ENCODE measurements around the gene DSTYK.

DNA sequence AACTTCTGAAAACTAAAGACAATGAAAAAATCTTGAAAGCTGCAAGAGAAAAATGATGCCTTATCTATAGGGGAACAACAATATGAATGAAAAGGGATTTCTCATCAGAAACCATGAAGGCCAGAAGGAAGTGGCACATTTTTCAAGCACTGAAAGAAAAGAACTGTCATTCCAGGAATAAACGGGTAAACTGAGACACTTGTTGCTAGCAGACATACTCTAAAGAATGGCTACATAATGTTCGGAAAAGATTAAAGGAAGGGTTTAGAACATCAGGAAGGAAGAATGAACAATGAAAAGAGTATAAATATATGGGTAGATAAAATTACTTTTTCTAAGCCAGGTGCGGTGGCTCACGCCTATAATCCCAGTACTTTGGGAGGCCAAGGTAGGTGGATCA lies 104.2 kb downstream of the DSTYK start:
- TF ChIP-seq EZH2 (IDR thresholded peaks at IDR 0.05; ENCODE audit: low read length, unreplicated experiment) (no peak), CTCF (conservative IDR thresholded peaks at IDR 0.05; ENCODE audit: low read depth, low read length) (no peak)

Data from PC-3 (cell line).